RWPE1 (cell line): ENCODE data around the gene FOXE1.

Experiments used
- CTCF ChIA-PET: fragments of 350-600 bp; sonication (Branson Sonifier 250); formaldehyde crosslinking; extraction: SDS; loops from one replicate; lab custom pipeline; 2021; lab: Yijun Ruan, JAX
- POLR2A ChIA-PET: fragments of 400-600 bp; formaldehyde crosslinking; extraction: SDS; loops from one replicate; lab custom pipeline; 2020; ENCODE audit warnings: antibody characterized with exemption; ENCODE audit not compliant: low non-redundant PET; lab: Yijun Ruan, JAX
- DNase-seq: peaks from one replicate; pipeline ENCODE4 v3.0.0; 2012; ENCODE audit warnings: low spot score
- H3K27ac ChIP-seq: fragments of 450-650 bp; 2 replicates; pipeline ENCODE4 v1.5.1; 2017
- CTCF ChIP-seq: fragments of 450-650 bp; conservative IDR thresholded peaks from 2 replicates; pipeline ENCODE4 v1.5.1; 2017; ENCODE audit warnings: low read depth, mild to moderate bottlenecking

Gene FOXE1

GRCh38 chr9:97855899-97856298, 2.9 kb downstream of the FOXE1 start:
- ChIA-PET POLR2A (interaction anchor here (1.0 kb wide), 1 partner anchor 45 kb away, joined by 4 read pairs; no protein-coding TSS in a partner anchor), CTCF (no interaction called here)
- no peak overlapping the region for H3K27ac ChIP-seq
- no peak for TF ChIP-seq CTCF
- no peak for DNase-seq

GRCh38 chr9:97856857-97857605, 4.0 kb downstream of the FOXE1 start:
- no peak for TF ChIP-seq CTCF
- POLR2A ChIA-PET = interaction anchor here (1.0 kb wide), 1 partner anchor 44 kb away, joined by 4 read pairs; no protein-coding TSS in a partner anchor
- H3K27ac ChIP-seq = no peak overlapping the region
- no peak for DNase-seq
- CTCF ChIA-PET = interaction anchor here (0.6 kb wide), 1 partner anchor 11 kb away, joined by 5 read pairs; no protein-coding TSS in a partner anchor

GRCh38 chr9:97857606-97858392, 4.8 kb downstream of the FOXE1 start:
- H3K27ac ChIP-seq = no peak overlapping the region
- no peak for DNase-seq
- ChIA-PET POLR2A (no interaction called here), CTCF (no interaction called here)
- no peak for TF ChIP-seq CTCF

- TF ChIP-seq CTCF = no peak
- POLR2A ChIA-PET = no interaction called here
- no peak for DNase-seq
- CTCF ChIA-PET = no interaction called here
- H3K27ac ChIP-seq = no peak overlapping the region
These were observed 5.3 kb downstream of the FOXE1 start for GRCh38 chr9:97858393-97858713.

GRCh38 chr9:97858826-97859225, 5.8 kb downstream of the FOXE1 start:
- TF ChIP-seq CTCF = no peak
- no peak overlapping the region for H3K27ac ChIP-seq
- POLR2A ChIA-PET = no interaction called here
- DNase-seq = no peak
- CTCF ChIA-PET = interaction anchor here (0.6 to 1.1 kb wide), 2 partner anchors 16 to 694 kb away, joined by 3 to 5 read pairs; no protein-coding TSS in a partner anchor

GRCh38 chr9:97859346-97859745, 6.3 kb downstream of the FOXE1 start:
- no peak overlapping the region for H3K27ac ChIP-seq
- POLR2A ChIA-PET = interaction anchor here (0.6 kb wide), 1 partner anchor 398 kb away, joined by 3 read pairs; no protein-coding TSS in a partner anchor
- DNase-seq = no peak
- TF ChIP-seq CTCF = no peak
- CTCF ChIA-PET = interaction anchor here (0.6 to 1.1 kb wide), 3 partner anchors 16 to 1193 kb away, joined by 3 to 5 read pairs (median 3); no protein-coding TSS in a partner anchor
